ENCODE results near the gene YPEL1. TPM values are rescaled to one million over a fixed set of nuclear protein-coding genes. Genes with fewer than 3 reads are reported as not detected.

Gene YPEL1
- total and polyA plus RNA-seq, 10 of the 15 experiments (the other 5 are each of a cell fraction or from before 2014, with no cell fraction given): 0.13 to 5.0 (median 1.6) TPM

DNA sequence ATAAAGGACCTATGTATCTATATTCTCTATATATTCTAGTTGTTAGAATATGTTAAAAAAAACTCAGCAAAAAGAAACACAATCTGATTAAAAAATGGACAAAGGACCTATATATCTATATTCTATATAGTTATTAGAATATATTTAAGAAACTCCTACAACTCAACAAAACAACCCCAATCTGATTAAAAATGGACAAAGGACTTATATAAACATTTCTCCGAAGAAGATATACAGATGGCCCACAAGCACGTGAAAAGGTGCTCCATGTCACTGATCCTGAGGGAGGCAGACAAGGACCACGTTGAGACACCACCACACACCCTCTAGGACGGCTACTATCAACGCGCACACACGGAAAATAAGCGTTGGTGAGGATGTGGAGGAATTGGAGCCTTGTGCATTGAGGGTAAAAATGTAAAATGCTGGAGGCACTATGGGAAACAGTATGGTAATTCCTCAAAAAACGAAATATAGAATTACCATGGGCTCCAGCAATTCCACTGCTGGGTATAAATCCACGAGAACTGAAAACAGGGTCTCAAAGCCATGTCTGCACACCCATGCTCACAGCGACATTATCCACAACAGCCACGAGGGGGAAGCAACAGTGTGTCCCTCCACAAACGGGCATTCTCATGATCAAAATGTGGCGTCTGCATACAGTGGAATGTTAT is 22.7 kb downstream of the YPEL1 start (continued):
- TF ChIP-seq ZNF687 (IDR thresholded peaks at IDR 0.05) (no peak), YY1 (IDR thresholded peaks at IDR 0.05; ENCODE audit: low read depth, low read length) (peak; percentile 78), ZZZ3 (IDR thresholded peaks at IDR 0.05; ENCODE audit: control insufficient read depth, insufficient read length, low read depth) (no peak), BACH1 (IDR thresholded peaks at IDR 0.05; ENCODE audit: borderline replicate concordance) (no peak), FOXM1 (IDR thresholded peaks at IDR 0.05; ENCODE audit: low read depth, low read length) (no peak), TCF3 (IDR thresholded peaks at IDR 0.05; ENCODE audit: borderline replicate concordance, insufficient read depth, low read depth, low read length) (no peak), MAX (IDR thresholded peaks at IDR 0.05; ENCODE audit: low read depth, low read length) (no peak), TCF12 (IDR thresholded peaks at IDR 0.05; ENCODE audit: low read depth, low read length) (no peak), REST (IDR thresholded peaks at IDR 0.05; ENCODE audit: low read depth, low read length) (no peak), TARDBP (IDR thresholded peaks at IDR 0.05; ENCODE audit: borderline replicate concordance) (no peak), POU2F2 (IDR thresholded peaks at IDR 0.05; ENCODE audit: borderline replicate concordance, low read depth, low read length) (peak; percentile 73; the same call in 1 of the 3 replicates), MYC (IDR thresholded peaks at IDR 0.05; ENCODE audit: insufficient read depth, insufficient read length, insufficient replicate concordance, low read length, severe bottlenecking) (no peak), NBN (IDR thresholded peaks at IDR 0.05) (peak; percentile 68; the same call in 1 of the 2 replicates), IKZF1 (conservative IDR thresholded peaks at IDR 0.05) (no peak; the same call in 1 of the 2 replicates)
- TF ChIP-seq, protein P1, sequence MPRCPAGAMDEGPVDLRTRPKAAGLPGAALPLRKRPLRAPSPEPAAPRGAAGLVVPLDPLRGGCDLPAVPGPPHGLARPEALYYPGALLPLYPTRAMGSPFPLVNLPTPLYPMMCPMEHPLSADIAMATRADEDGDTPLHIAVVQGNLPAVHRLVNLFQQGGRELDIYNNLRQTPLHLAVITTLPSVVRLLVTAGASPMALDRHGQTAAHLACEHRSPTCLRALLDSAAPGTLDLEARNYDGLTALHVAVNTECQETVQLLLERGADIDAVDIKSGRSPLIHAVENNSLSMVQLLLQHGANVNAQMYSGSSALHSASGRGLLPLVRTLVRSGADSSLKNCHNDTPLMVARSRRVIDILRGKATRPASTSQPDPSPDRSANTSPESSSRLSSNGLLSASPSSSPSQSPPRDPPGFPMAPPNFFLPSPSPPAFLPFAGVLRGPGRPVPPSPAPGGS (IDR thresholded peaks at IDR 0.05; ENCODE audit: borderline replicate concordance, insufficient read depth, low read depth, low read length, poor library complexity, severe bottlenecking): no peak
- TF ChIP-seq, protein P2, sequence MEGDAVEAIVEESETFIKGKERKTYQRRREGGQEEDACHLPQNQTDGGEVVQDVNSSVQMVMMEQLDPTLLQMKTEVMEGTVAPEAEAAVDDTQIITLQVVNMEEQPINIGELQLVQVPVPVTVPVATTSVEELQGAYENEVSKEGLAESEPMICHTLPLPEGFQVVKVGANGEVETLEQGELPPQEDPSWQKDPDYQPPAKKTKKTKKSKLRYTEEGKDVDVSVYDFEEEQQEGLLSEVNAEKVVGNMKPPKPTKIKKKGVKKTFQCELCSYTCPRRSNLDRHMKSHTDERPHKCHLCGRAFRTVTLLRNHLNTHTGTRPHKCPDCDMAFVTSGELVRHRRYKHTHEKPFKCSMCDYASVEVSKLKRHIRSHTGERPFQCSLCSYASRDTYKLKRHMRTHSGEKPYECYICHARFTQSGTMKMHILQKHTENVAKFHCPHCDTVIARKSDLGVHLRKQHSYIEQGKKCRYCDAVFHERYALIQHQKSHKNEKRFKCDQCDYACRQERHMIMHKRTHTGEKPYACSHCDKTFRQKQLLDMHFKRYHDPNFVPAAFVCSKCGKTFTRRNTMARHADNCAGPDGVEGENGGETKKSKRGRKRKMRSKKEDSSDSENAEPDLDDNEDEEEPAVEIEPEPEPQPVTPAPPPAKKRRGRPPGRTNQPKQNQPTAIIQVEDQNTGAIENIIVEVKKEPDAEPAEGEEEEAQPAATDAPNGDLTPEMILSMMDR (IDR thresholded peaks at IDR 0.05 in 2 of 3, conservative IDR thresholded peaks at IDR 0.05 in 1 of 3; ENCODE audit: control insufficient read depth in 2 of 3, extremely low read depth in 1 of 3, insufficient read depth in 1 of 3, low read depth in 3 of 3, low read length in 3 of 3): peak; percentile 79 to 91 (median 84)
- TF ChIP-seq, protein P3, sequence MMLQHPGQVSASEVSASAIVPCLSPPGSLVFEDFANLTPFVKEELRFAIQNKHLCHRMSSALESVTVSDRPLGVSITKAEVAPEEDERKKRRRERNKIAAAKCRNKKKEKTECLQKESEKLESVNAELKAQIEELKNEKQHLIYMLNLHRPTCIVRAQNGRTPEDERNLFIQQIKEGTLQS (IDR thresholded peaks at IDR 0.05; ENCODE audit: borderline replicate concordance, extremely low read depth, low read depth, low read length): no peak

Data from GM12878 (cell line).